CD4-positive, alpha-beta T cell treated with Interleukin-15 for 1 hour (primary cell): ENCODE results near the gene PER1.

Experiments
- DNase-seq: peaks from one replicate; pipeline ENCODE4 v3.0.0-alpha.2; 2020

The PER1 gene

GRCh38 chr17:8151120-8151640 lies 1.0 kb downstream of the PER1 start:
- peak; percentile 94 for DNase-seq

- no peak for DNase-seq
Measured at GRCh38 chr17:8150194-8151119, 1.7 kb downstream of the PER1 start.

- no peak for DNase-seq
Measured at GRCh38 chr17:8149419-8150193, 2.6 kb downstream of the PER1 start.

- DNase-seq = no peak
Measured at GRCh38 chr17:8148560-8148959, 3.6 kb downstream of the PER1 start.

- no peak for DNase-seq
Measured at GRCh38 chr17:8147805-8148404, 4.3 kb downstream of the PER1 start.

GRCh38 chr17:8147141-8147804 lies 4.9 kb downstream of the PER1 start:
- no peak for DNase-seq

GRCh38 chr17:8146381-8147140 lies 5.6 kb downstream of the PER1 start:
- no peak for DNase-seq

- DNase-seq = no peak
Measured at GRCh38 chr17:8145811-8146210, 6.4 kb downstream of the PER1 start.

- no peak for DNase-seq
Measured at GRCh38 chr17:8144401-8145231, 7.6 kb downstream of the PER1 start.

- DNase-seq = no peak
Measured at GRCh38 chr17:8143581-8144400, 8.4 kb downstream of the PER1 start.

- no peak for DNase-seq
Measured at GRCh38 chr17:8142887-8143580, 9.2 kb downstream of the PER1 start.

GRCh38 chr17:8142158-8142886 lies 9.9 kb downstream of the PER1 start:
- DNase-seq = no peak

- no peak for DNase-seq
Measured at GRCh38 chr17:8141741-8142140, 10.5 kb downstream of the PER1 start.

- DNase-seq = no peak
Measured at GRCh38 chr17:8141045-8141444, 11.2 kb downstream of the PER1 start.

- no peak for DNase-seq
Measured at GRCh38 chr17:8140065-8141029, 11.9 kb downstream of the PER1 start.

GRCh38 chr17:8138672-8139371 lies 13.4 kb downstream of the PER1 start:
- DNase-seq = peak; percentile 96

- no peak for DNase-seq
Measured at GRCh38 chr17:8138374-8138671, 13.9 kb downstream of the PER1 start.
